ENCODE results near the gene SSR3. TPM values are rescaled to one million over a fixed set of nuclear protein-coding genes. Genes with fewer than 3 reads are reported as not detected.
A peak's percentile ranks its signal among the peaks of the same experiment; 100 is the strongest.

SSR3 gene
- total RNA-seq, 1 donor from 2014 or later = 178 TPM

GRCh38 chr3:156539051-156539450 is 15.9 kb downstream of the SSR3 start:
- Histone ChIP-seq H3K9me3 (no peaks in the 10 kb centered on the region), H3K36me3 (peaks cover 45% of the 10 kb centered on the region), H3K27ac (no peak overlapping the region), H3K27me3 (no peaks in the 10 kb centered on the region), H3K4me3 (no peak overlapping the region), H3K4me1 (peaks cover 10% of the 10 kb centered on the region)
- ATAC-seq = no peak
- TF ChIP-seq CTCF (IDR thresholded peaks at IDR 0.05) = no peak
- DNase-seq = no peak
- intact Hi-C loops (cut with DNase I) = no loop called here

DNA sequence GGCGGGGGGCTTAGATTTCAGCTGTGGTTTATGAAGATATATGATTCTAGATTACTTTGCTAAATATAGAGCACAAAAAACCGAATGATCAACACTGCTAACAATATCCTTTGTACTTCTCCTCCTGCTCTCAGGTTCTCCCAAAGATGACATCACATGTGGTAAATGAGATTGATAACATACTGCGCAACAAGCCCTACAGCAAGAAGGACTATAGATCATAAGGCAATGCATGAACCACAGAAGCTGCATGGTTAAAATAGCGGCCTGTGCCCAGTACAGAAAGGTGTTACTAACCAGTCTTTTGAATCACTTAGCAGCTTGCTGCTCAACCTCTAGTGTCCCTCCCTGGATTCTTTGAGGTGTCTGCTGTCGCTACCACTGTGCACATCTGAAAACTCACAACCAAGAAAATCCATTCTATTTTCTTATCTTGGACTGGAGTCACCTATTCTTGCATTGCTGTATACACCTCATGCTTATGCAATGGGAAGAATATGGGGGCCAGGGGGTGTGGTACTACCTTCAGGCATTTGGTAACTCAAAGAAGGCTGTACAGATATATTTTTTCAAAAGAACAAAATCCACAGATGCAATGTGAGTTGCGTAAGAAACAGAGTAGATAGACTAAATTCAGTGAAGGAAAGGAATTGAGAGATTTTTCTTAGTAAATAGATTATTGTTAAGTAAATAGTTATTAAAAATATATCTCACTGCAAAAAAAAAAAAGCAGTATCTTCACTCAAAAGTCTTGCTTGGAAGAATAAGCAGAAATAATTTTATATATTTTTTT is 18.2 kb downstream of the SSR3 start:
- intact Hi-C loops (cut with DNase I) = no loop called here
- H3K27ac ChIP-seq = no peak overlapping the region
- no peak for ATAC-seq

GRCh38 chr3:156535798-156536197 is 19.1 kb downstream of the SSR3 start:
- ATAC-seq (no peak), DNase-seq (no peak)
- Histone ChIP-seq H3K9me3 (no peaks in the 10 kb centered on the region), H3K27me3 (no peaks in the 10 kb centered on the region), H3K4me1 (peaks cover 10% of the 10 kb centered on the region), H3K4me3 (no peak overlapping the region), H3K27ac (no peak overlapping the region), H3K36me3 (peaks cover 19% of the 10 kb centered on the region)
- intact Hi-C loops (cut with DNase I) = no loop called here
- no peak for TF ChIP-seq CTCF (IDR thresholded peaks at IDR 0.05)

More for the DNA sequence above, 18.2 kb downstream of the SSR3 start:
- DNase-seq = no peak
- Histone ChIP-seq H3K4me3 (no peak overlapping the region), H3K4me1 (peaks cover 10% of the 10 kb centered on the region), H3K27me3 (no peaks in the 10 kb centered on the region), H3K36me3 (peaks cover 22% of the 10 kb centered on the region), H3K9me3 (no peaks in the 10 kb centered on the region)
- no peak for TF ChIP-seq CTCF (IDR thresholded peaks at IDR 0.05)

DNA sequence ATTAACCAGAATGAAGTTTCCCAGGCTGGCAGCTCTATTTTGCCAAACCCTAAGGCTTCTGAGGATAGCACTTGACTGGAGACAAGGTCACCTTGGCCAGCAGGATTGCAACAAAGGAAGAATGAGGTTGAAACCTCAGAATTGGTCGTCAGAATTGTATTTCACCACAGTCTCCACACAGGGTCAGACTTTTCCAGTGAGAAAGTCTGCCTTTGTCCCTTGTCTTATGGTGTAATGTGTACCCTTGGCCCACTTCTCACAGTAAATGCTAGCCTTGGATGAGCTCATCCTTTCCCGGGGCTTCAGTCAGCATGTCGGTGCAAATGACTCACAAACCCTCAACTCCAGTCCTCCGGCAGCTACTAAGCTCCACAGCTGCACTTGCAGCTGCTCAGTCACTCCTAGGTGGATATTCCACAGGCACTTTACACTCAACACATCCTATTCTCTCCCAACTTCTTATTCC is 19.7 kb downstream of the SSR3 start:
- TF ChIP-seq CTCF (IDR thresholded peaks at IDR 0.05) = peak; percentile 24
- intact Hi-C loops (cut with DNase I) = no loop called here
- peaks cover 19% of the 10 kb centered on the region for H3K36me3 ChIP-seq
- DNase-seq (no peak), ATAC-seq (peak; percentile 95)
- H3K27ac ChIP-seq = peak overlapping the region; percentile 39
- H3K9me3 ChIP-seq = no peaks in the 10 kb centered on the region
- no peak overlapping the region for H3K4me3 ChIP-seq
- H3K4me1 ChIP-seq = peaks cover 10% of the 10 kb centered on the region
- no peaks in the 10 kb centered on the region for H3K27me3 ChIP-seq

DNA sequence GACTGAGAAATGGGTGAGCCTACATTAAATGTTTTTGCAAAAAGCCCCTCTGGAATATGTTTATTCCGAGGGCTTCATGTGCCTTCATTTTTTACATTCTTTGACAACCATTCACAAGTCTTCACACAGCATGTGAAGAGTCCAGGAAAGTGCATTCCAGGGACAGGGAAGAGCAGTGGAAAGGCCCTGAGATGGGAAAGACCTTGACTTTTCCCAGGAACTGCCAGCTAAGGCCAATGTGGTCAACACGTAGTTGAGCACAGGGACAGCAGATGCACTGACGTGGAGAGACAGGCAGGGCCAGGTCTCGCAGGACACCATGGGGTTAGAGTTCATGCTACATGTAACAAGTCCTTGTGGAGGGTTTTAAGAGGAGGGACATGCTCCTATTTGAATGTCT is 21.7 kb downstream of the SSR3 start:
- H3K4me3 ChIP-seq = no peak overlapping the region

More for the DNA sequence above, 21.7 kb downstream of the SSR3 start:
- Histone ChIP-seq H3K27me3 (no peaks in the 10 kb centered on the region), H3K9me3 (no peaks in the 10 kb centered on the region), H3K27ac (no peak overlapping the region), H3K4me1 (peaks cover 10% of the 10 kb centered on the region), H3K36me3 (peaks cover 8% of the 10 kb centered on the region)
- intact Hi-C loops (cut with DNase I) = no loop called here
- ATAC-seq (no peak), DNase-seq (no peak)
- TF ChIP-seq CTCF (IDR thresholded peaks at IDR 0.05) = no peak

All from upper lobe of right lung (tissue), 1 donor.